ENCODE results near the gene MAPK8IP3. TPM values are rescaled to one million over a fixed set of nuclear protein-coding genes. Genes with fewer than 3 reads are reported as not detected.

The MAPK8IP3 gene, protein sequence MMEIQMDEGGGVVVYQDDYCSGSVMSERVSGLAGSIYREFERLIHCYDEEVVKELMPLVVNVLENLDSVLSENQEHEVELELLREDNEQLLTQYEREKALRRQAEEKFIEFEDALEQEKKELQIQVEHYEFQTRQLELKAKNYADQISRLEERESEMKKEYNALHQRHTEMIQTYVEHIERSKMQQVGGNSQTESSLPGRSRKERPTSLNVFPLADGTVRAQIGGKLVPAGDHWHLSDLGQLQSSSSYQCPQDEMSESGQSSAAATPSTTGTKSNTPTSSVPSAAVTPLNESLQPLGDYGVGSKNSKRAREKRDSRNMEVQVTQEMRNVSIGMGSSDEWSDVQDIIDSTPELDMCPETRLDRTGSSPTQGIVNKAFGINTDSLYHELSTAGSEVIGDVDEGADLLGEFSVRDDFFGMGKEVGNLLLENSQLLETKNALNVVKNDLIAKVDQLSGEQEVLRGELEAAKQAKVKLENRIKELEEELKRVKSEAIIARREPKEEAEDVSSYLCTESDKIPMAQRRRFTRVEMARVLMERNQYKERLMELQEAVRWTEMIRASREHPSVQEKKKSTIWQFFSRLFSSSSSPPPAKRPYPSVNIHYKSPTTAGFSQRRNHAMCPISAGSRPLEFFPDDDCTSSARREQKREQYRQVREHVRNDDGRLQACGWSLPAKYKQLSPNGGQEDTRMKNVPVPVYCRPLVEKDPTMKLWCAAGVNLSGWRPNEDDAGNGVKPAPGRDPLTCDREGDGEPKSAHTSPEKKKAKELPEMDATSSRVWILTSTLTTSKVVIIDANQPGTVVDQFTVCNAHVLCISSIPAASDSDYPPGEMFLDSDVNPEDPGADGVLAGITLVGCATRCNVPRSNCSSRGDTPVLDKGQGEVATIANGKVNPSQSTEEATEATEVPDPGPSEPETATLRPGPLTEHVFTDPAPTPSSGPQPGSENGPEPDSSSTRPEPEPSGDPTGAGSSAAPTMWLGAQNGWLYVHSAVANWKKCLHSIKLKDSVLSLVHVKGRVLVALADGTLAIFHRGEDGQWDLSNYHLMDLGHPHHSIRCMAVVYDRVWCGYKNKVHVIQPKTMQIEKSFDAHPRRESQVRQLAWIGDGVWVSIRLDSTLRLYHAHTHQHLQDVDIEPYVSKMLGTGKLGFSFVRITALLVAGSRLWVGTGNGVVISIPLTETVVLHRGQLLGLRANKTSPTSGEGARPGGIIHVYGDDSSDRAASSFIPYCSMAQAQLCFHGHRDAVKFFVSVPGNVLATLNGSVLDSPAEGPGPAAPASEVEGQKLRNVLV (N-terminal part only)
- 10 to 100 TPM; 76.1 to 83.6 TPM for total RNA-seq

DNA sequence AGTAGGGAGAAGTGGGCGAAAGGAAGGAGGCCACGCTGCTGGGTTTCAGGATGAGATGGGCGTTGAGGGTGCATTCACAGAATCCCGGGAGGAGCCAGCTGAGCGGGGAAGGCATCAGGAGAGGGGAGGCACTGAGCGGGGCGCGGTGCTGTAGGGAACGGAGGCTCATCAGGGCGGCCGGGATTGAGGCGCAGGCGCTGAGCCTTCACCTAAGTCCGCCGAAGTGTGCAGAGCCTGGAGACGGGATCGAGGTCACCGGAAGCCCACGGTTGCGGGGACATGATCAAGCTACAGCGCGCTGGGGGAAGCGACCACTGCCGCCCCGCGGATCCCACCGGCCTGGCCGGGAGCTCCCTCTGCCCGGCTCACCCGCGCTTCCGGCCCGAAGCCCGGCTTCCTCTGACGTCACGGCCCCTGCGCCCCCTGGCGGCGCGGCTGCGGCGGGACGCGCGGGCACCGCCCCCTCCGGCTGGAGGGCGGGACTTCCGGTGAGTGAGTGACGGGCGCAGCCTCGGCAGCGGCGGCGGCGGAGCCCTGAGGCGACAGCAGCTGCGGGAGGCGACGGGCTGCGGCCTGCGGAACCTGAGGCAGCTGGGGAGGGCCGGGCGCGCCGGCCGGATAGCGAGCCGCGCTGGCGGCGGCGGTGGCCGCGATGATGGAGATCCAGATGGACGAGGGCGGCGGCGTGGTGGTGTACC is at the start of gene MAPK8IP3:
Gene MAPK8IP3 (plus strand): TSS at position 508 of the 698 bp plus-strand sequence. CDS start 145 bp downstream, at position 653.
- peak; percentile 98 to 100 for DNase-seq (ENCODE audit: low spot score in 2 of 2)
- ATAC-seq: peak; percentile 90
- Mint-ChIP-seq H3K9me3 (no peaks in the 10 kb centered on the region), H3K27ac (peak within 1 kb of the TSS; percentile 96 to 99), H3K36me3 (peaks cover 0 to 7% of the 10 kb centered on the region in 2 donors)

DNA sequence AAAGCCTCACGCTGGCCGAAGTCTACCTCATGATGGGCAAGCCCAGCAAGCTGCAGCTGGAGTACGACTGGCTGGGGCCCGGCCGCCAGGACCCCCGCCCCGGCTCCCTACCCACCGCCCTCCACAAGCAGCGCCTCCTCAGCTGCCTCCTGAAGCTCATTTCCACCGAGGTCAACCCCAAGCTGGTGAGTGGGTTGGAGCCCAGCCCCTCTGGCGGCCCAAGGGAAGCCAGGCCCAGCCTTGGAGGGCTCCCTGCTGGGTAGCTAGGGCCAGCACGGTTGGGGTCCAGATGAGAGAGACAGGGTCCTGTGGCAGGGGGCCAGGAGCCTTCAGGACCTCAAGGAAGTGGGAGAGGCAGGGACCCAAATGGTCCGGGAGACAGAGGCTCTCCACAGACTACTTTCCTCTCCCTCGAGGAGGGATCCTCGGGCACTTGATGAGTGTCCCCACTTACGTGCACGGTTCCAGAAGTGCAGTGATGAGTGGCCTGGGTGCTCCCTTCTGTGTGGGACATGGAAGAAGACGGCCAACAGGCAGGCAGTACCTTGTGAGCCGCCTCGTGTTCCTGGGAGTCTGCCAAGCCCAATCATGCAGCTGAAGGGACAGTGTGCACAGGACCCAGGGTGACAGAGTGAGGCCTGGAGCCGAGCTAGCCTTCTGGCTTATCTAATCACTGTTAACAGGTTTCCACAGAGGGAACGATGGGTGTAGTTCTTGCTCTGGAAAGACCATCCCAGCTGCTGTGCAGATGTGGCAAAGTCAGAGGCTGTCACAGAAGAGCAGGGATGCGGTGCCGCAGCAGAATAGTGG is 49.0 kb upstream of the MAPK8IP3 start:
- ATAC-seq (no peak), DNase-seq (ENCODE audit: low spot score in 2 of 2) (no peak)
- Mint-ChIP-seq H3K36me3 (peaks cover 8 to 14% of the 10 kb centered on the region in 2 donors), H3K9me3 (no peaks in the 10 kb centered on the region), H3K27ac (no peak overlapping the region)

DNA sequence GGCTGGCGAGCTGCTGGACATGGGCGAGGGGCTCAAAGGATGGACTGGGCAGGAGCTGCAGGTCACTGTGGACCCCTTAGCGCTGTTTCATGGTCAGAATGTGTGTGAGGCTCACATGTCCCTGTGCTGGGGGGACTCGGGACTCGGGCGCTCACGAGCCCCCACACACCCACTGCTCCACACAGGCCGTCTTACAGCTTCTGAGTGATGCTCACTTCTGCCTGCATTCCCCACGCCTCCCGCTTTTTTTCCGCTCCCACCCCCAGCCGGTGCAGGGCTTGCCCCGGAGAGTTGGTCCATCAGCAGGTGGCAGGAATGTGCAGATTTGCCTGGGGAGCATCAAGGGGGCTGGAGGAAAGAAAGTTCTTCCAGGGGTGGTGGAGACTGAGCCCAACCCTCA is 48.2 kb upstream of the MAPK8IP3 start:
- ATAC-seq (no peak), DNase-seq (ENCODE audit: low spot score in 2 of 2) (no peak)
- Mint-ChIP-seq H3K36me3 (peaks cover 8 to 13% of the 10 kb centered on the region in 2 donors), H3K9me3 (no peaks in the 10 kb centered on the region), H3K27ac (peak overlapping the region in 1 of 2 donors; percentile 47)

DNA sequence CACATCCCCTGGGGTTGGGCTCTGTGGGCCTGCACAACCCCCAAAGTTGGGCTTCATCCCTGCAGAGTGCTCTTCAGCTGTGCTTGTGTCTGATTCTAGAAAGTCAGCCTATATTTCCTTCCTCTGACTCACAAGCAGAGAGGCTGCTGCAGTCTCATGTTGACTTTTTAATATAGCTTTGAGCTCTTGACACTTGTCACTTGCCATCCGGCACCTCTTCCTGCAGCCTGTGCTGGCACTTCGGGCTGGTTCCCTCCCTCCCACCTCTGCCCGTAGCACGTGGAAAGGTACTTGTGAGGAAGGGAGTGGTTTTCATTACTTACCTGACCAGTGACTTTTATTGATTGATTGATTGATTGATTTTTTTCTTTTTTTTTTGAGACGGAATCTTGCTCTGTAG is 47.0 kb upstream of the MAPK8IP3 start:
- peaks cover 8 to 13% of the 10 kb centered on the region in 2 donors for H3K36me3 Mint-ChIP-seq
- DNase-seq (ENCODE audit: low spot score in 2 of 2) (no peak), ATAC-seq (peak; percentile 16 to 32)
- H3K9me3 Mint-ChIP-seq: no peaks in the 10 kb centered on the region
- peak overlapping the region in 1 of 2 donors; percentile 86 for H3K27ac Mint-ChIP-seq

DNA sequence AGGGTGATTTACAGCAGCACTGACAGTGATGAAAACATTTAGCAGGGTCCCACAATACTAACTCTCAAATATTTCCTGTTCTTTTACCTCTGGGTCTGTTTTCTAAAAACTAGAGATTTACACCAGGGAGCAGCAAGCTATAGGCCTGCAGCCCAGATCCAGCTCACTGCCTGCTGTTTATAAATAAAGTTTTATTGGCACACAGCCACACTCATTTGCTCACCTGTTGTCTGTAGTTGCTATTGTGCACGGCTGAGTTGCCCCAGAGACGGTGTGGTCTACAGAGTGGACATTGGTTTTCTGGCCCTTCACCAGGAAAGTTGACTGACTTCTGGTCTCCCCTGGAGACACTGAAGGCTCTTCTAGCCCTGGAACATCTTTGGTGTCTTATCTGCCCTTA is 44.2 kb upstream of the MAPK8IP3 start:
- H3K36me3 Mint-ChIP-seq: no peaks in the 10 kb centered on the region
- ATAC-seq (no peak), DNase-seq (ENCODE audit: low spot score in 2 of 2) (no peak)
- no peaks in the 10 kb centered on the region for H3K9me3 Mint-ChIP-seq
- no peak overlapping the region for H3K27ac Mint-ChIP-seq

DNA sequence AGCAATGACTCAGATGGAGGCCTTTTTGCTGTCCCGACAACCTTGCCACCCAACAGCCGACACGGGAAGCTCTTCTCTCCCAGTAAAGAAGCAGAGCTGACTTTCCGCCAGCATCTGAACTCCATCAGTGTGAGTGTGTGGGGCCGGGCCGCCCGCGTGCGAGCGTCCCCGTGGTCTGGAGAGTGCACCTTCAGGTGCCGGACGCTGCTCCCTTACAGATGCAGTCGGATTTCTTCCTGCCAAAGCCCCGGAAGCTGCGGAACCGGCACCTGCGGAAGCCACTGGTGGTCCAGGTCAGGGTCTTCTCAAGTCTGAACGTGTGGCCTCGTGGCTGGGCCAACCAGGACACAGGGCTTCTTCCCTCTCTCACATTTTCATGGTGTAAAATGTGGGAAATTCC is 43.5 kb upstream of the MAPK8IP3 start:
- ATAC-seq: no peak
- no peak for DNase-seq (ENCODE audit: low spot score in 2 of 2)
- no peaks in the 10 kb centered on the region for H3K36me3 Mint-ChIP-seq
- no peak overlapping the region for H3K27ac Mint-ChIP-seq
- H3K9me3 Mint-ChIP-seq: no peaks in the 10 kb centered on the region

DNA sequence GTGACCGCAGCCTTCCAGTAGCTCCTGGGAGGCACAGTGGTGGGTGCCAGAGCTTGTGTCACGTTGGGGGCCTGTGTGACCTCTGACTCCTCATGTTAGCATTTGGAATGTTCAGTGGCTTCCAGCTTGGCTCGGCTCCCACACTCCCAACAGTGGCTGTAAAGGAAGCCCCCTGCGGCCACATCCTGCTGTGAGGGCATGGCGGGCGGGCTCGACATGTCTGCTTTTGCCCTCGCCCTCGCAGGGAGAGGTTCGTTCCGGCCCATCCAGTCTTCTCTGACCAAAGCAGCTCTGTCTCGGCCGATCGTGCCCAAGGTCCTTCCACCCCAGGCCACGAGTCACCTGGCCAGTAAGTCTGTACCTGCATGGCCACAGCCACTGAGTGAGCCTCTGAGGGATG is 40.2 kb upstream of the MAPK8IP3 start:
- H3K27ac Mint-ChIP-seq: no peak overlapping the region
- ATAC-seq (no peak), DNase-seq (ENCODE audit: low spot score in 2 of 2) (no peak)
- H3K36me3 Mint-ChIP-seq: no peaks in the 10 kb centered on the region
- H3K9me3 Mint-ChIP-seq: no peaks in the 10 kb centered on the region

DNA sequence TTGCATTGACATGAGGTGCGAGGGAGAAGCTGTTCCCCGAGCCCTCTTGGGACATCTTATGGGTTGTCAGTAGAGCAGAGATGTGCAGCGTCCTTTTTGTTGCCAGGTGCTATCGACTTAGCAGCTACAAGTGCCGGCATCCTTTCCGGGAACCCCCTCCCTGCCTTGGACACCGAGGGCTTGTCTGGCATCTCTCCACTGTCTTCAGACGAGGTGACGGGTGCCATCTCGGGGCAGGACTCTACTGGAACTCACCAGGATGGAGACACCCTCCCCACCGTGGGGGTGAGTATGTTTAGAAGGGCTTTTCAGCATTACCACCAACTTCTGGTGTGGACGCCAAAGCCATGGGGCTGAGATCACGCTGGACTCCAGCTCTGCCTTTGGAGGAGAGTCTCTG is 39.7 kb upstream of the MAPK8IP3 start:
- no peak for DNase-seq (ENCODE audit: low spot score in 2 of 2)
- no peak for ATAC-seq
- no peaks in the 10 kb centered on the region for H3K36me3 Mint-ChIP-seq
- no peak overlapping the region for H3K27ac Mint-ChIP-seq
- no peaks in the 10 kb centered on the region for H3K9me3 Mint-ChIP-seq

DNA sequence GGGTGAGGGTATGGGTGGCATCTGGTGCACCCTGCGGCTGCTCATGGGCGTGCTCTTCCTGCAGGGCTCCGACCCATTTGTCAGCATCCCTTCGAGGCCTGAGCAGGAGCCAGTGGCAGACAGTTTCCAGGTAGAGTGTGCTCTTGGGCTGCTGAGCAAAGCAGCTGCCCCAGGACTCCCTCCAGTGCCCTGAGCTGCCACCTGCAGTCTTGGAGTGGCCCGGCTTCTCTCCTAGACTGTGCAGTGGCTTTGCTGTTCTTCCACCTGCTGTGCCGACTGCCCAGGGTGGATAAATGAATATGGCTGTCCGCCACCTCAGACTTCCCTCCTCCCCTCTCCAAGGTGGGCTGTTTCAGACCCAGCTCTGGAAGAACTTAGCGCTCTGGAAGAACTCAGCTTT is 38.7 kb upstream of the MAPK8IP3 start:
- Mint-ChIP-seq H3K36me3 (peaks cover 0 to 5% of the 10 kb centered on the region in 2 donors), H3K9me3 (no peaks in the 10 kb centered on the region), H3K27ac (peak overlapping the region in 1 of 2 donors; percentile 74)
- DNase-seq (ENCODE audit: low spot score in 2 of 2) (no peak), ATAC-seq (peak in 1 of 2 donors; percentile 26)

DNA sequence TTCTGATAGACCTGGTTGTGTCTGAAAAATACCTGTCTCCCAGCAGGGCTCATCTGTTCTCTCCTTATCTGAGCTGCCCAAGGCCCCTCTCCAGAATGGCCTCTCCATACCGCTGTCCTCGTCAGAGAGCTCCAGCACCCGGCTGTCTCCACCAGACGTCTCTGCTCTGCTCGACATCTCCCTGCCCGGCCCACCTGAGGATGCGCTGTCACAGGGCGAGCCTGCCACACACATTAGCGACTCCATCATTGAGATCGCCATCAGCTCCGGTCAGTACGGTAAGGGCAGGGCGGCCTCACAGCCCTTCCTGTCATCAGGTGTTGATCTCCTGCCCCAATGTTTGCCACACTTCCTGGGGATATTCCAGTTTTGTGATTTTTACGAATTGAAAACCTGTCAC is 38.1 kb upstream of the MAPK8IP3 start:
- no peak for ATAC-seq
- H3K36me3 Mint-ChIP-seq: peaks cover 3 to 5% of the 10 kb centered on the region in 2 donors
- peak overlapping the region in 1 of 2 donors; percentile 74 for H3K27ac Mint-ChIP-seq
- no peaks in the 10 kb centered on the region for H3K9me3 Mint-ChIP-seq
- DNase-seq (ENCODE audit: low spot score in 2 of 2): no peak

DNA sequence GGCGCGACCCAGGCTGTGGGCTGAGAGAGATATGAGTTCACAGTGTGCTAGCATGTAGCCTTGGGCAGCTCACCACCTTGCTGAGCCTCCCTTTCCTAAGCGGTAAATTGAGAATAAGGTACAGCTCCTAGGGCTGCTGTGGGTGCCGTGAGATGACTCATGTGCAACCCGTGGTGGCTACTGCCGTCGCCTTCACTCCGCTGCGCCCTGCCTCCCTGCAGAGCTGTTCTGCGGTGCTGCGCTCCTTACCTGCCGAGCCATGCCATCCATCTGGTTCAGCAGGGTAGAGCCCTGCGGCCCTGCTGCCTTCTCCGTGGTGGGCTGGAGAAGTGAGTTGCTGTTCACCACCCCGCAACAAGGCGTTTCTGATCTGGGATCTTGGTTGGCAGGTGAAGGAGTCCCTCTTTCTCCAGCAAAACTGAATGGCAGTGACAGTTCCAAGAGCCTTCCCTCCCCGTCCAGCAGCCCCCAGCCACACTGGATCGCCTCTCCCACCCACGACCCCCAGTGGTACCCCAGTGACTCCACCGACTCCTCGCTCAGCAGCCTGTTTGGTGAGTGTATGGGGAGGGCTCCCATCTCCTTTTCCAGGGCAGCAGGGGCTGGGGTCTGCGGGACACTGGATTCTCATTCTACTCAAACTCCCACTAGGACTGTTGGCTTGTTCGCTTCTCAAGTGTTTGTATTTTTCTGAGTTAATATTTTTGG is 37.2 kb upstream of the MAPK8IP3 start:
- DNase-seq (ENCODE audit: low spot score in 2 of 2): no peak
- Mint-ChIP-seq H3K36me3 (peaks cover 5 to 6% of the 10 kb centered on the region in 2 donors), H3K9me3 (no peaks in the 10 kb centered on the region), H3K27ac (no peak overlapping the region)
- no peak for ATAC-seq

DNA sequence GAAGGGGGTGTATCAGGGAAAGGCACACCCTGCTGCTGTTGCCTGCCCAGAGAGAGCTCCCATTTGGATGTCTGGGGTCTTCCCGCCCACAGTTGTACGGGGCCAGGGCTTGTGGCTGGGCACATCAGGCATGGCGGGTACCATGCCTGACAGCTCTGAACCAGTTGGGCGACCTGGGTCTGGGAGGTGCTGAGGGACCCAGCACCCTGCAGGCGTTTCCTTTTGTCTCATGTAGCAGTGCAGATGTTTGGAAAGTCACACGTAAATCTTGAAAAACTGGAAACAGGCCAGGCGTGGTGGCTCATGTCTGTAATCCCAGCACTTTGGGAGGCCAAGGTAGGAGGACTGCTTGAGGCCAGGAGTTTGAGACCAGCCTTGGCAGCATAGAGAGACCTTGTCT is 36.3 kb upstream of the MAPK8IP3 start:
- H3K27ac Mint-ChIP-seq: no peak overlapping the region
- no peaks in the 10 kb centered on the region for H3K9me3 Mint-ChIP-seq
- DNase-seq (ENCODE audit: low spot score in 2 of 2) (no peak), ATAC-seq (no peak)
- H3K36me3 Mint-ChIP-seq: peaks cover 5 to 6% of the 10 kb centered on the region in 2 donors

DNA sequence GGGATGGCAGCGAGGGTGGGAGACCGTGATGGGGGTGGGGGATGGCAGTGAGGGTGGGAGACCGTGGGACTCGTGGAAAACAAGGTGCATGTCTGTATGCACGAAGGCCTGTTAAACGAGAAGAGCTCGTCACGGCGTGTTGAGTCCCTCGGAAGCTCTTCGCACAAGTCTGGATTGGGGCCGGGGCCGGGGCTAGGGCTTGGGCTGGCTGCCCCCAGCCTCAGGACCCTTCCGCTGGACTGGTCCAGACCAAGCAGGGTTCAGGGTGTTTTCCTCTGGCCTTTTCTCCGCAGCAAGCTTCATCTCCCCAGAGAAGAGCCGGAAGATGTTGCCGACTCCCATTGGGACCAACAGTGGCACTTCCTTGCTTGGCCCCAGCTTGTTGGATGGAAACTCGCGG is 35.6 kb upstream of the MAPK8IP3 start:
- H3K9me3 Mint-ChIP-seq: no peaks in the 10 kb centered on the region
- ATAC-seq: no peak
- H3K36me3 Mint-ChIP-seq: peaks cover 5 to 6% of the 10 kb centered on the region in 2 donors

DNA sequence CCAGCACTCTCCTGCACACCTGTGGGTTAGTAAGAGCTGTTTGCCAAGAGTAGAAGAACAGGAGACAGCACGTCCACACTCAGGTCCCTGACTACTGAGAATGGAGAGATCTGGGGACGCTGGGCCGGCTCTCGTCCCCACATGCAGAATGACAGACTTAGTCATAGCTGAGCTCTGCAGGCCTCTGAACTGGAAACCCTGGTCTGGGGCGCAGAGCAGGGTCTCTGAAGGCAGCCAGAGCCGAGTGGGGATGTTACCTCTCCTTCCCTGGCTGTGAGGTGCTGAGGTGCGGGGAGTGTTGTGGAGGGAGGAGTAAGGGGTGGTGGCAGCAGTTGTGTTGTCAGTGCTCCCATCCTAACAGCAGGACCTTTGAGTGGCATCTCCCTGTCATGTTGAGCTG is 35.1 kb upstream of the MAPK8IP3 start:
- H3K27ac Mint-ChIP-seq: peak overlapping the region in 1 of 2 donors; percentile 25
- no peaks in the 10 kb centered on the region for H3K9me3 Mint-ChIP-seq
- DNase-seq (ENCODE audit: low spot score in 2 of 2) (no peak), ATAC-seq (no peak)
- H3K36me3 Mint-ChIP-seq: peaks cover 5 to 6% of the 10 kb centered on the region in 2 donors

More for the DNA sequence above, 35.6 kb upstream of the MAPK8IP3 start:
- DNase-seq (ENCODE audit: low spot score in 2 of 2): no peak
- H3K27ac Mint-ChIP-seq: peak overlapping the region in 1 of 2 donors; percentile 25

Measured in activated naive CD4-positive, alpha-beta T cell treated with anti-CD3 and anti-CD28 coated beads, Interleukin-2, amount 50 U/mL, for 72 hours (primary cell).